SJCRH30 (cell line): ENCODE measurements around the gene ANAPC4. TPM values are rescaled to one million over a fixed set of nuclear protein-coding genes. Genes with fewer than 3 reads are reported as not detected.
A peak's percentile ranks its signal among the peaks of the same experiment; 100 is the strongest.

Experiments
- DNase-seq, 2 experiments: peaks; one replicate each; pipeline ENCODE4 v3.0.0-alpha.2; 2015 to 2020
- H3K27ac ChIP-seq: fragments of 250-450 bp; sonication (Bioruptor Pico); 2 replicates; pipeline ENCODE4 v1.5.1; 2020; ENCODE audit warnings: mild to moderate bottlenecking, moderate library complexity
- H3K27me3 ChIP-seq: fragments of 250-450 bp; sonication (Bioruptor Pico); 2 replicates; pipeline ENCODE4 v1.5.1; 2020; ENCODE audit warnings: mild to moderate bottlenecking, moderate library complexity
- H3K36me3 ChIP-seq: fragments of 250-450 bp; sonication (Bioruptor Pico); 2 replicates; pipeline ENCODE4 v1.5.1; 2020; ENCODE audit warnings: mild to moderate bottlenecking, moderate library complexity
- H3K4me1 ChIP-seq: fragments of 250-450 bp; sonication (Bioruptor Pico); 2 replicates; pipeline ENCODE4 v1.5.1; 2020; ENCODE audit warnings: mild to moderate bottlenecking, moderate library complexity
- H3K4me3 ChIP-seq: fragments of 250-450 bp; sonication (Bioruptor Pico); 2 replicates; pipeline ENCODE4 v1.5.1; 2020; ENCODE audit warnings: mild to moderate bottlenecking, moderate library complexity
- H3K9me3 ChIP-seq: fragments of 250-450 bp; sonication (Bioruptor Pico); replicated peaks from 2 replicates; pipeline ENCODE4 v1.5.1; 2020; ENCODE audit warnings: mild to moderate bottlenecking, moderate library complexity
- total RNA-seq: library from RNA; depleted of rRNA; stranded (reverse); fragments of >200 nt; shearing (Covaris generic); gene quantifications from 2 replicates; pipeline ENCODE4 v1.2.3, GENCODE V29; 2014

The ANAPC4 gene
- total RNA-seq, 1 experiment from 2014 or later, result 49.8 TPM

- no peaks in the 10 kb centered on the region for H3K27me3 ChIP-seq
- H3K27ac ChIP-seq, result no peak overlapping the region
- H3K36me3 ChIP-seq, result no peaks in the 10 kb centered on the region
- no peak overlapping the region for H3K4me3 ChIP-seq
- peaks cover 6% of the 10 kb centered on the region for H3K9me3 ChIP-seq
- DNase-seq, result peak; percentile 65 to 85
- H3K4me1 ChIP-seq, result peaks cover 7% of the 10 kb centered on the region; the same call in 1 of the 2 replicates
These were observed 60.9 kb downstream of the ANAPC4 start for GRCh38 chr4:25437926-25438325.

DNA sequence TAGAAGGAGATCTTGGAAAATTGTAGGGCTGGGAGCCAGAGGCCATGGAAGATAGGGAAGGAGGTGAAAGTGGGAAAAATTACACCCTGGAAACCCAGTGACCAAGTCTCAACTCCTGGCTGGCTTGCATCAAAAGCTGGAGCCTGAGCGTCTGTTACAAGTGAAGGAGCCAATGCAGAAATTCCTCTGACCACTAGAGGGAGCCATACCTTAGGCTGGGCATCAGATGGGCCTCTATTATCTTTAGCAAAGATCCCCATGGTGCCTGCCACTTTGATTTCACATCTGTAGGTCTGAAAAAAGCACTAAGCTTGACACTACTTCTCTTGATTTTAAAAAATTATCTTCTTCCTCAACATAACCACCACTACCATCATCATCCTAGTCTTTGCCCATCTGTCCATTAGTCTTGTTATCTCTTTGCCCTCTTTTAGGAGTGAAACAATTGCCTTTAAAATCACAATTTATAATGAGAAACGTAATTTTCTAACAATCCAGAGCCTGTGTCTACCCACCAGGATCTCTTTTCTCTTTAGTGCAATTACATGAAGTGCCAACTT, 62.9 kb downstream of the ANAPC4 start:
- H3K27ac ChIP-seq, result no peak overlapping the region
- peak; percentile 75 to 91 for DNase-seq
- H3K9me3 ChIP-seq, result peaks cover 6% of the 10 kb centered on the region
- H3K36me3 ChIP-seq, result no peaks in the 10 kb centered on the region
- H3K27me3 ChIP-seq, result no peaks in the 10 kb centered on the region
- H3K4me3 ChIP-seq, result no peak overlapping the region
- peaks cover 7% of the 10 kb centered on the region; the same call in 1 of the 2 replicates for H3K4me1 ChIP-seq

DNA sequence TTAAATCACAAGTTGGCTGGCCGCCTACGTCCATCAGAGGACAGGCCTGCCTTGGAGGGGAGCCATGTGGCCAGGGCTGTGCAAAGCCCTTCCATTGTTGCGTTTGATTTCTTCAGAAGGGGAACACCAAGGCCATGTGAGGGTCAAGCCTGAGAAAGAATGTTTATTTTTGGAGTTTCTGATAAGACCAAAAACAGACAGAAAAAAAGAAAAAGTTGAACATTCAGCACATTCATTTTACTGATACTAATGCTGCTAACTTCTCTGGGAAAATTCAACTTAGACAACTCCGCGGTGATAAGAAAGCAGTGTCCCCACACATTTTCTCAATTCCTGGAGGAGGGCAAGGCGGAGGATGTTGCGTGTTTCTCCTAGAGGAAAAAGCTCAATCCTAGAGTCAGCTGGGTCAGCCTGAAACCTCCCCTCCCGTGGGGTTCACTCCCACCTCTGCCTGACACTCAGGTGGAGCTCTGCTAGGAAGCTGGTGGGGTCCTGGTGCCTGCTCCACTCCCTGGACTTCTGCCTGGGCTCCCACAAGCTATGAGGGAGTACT, 63.5 kb downstream of the ANAPC4 start:
- DNase-seq, result no peak
- Histone ChIP-seq H3K4me1 (peaks cover 7% of the 10 kb centered on the region; the same call in 1 of the 2 replicates), H3K27ac (no peak overlapping the region), H3K9me3 (peaks cover 6% of the 10 kb centered on the region), H3K36me3 (no peaks in the 10 kb centered on the region), H3K27me3 (no peaks in the 10 kb centered on the region), H3K4me3 (no peak overlapping the region)

DNA sequence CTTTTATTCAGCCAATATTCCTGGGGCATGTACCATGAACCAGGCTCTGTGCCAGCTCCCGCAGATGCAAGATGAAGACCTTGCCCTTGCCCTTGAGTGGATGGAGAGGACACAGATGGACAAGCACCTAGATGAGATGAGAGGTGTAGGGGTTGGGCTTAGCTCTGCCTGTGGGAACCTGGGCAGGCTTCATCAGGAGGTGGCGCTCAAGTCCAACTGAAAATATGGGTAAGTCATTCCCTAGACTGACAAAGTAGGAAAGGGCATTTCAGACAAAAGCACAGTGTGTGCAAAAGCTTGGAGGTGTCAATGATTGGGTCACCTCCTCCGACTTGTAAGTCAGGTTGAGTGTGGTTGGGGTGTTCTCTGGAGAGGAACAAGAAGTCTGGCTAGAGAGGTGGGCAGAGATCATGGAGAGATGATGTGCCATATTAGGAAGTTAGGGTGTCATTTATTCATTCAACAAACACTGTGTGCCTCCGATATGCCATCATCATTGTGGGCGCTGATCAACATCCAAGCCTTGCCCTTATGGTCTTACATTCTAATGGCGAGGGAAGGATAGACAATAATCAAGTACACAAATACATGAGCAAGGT, 64.6 kb downstream of the ANAPC4 start:
- Histone ChIP-seq H3K9me3 (peaks cover 6% of the 10 kb centered on the region), H3K27me3 (no peaks in the 10 kb centered on the region), H3K4me3 (no peak overlapping the region), H3K36me3 (no peaks in the 10 kb centered on the region), H3K4me1 (peaks cover 9% of the 10 kb centered on the region), H3K27ac (no peak overlapping the region)
- DNase-seq, result peak; percentile 74 to 85

DNA sequence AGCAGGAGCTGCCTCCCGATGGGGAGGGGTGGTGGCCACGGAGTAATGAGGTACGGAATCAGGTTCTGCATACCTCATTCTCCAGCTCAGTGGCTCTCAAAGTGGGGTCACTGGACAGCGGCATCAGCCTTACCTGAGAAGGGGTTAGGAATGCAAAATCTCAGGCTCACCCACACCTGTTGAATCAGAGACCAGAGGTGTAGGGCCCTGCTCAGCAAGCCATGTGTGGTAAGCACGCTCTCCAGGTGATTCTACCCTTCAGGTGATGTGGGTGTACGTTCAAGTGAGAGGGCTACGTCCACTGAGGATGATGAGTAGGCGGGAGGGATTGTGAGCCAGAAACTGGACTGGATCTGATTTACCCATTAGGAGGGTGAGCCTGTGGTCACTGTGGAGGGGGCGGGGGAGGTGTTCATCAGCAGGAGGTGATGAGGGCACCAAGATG, 65.8 kb downstream of the ANAPC4 start:
- no peak for DNase-seq
- peaks cover 6% of the 10 kb centered on the region for H3K9me3 ChIP-seq
- no peaks in the 10 kb centered on the region for H3K36me3 ChIP-seq
- peaks cover 12% of the 10 kb centered on the region for H3K4me1 ChIP-seq
- H3K27ac ChIP-seq, result no peak overlapping the region
- H3K4me3 ChIP-seq, result no peak overlapping the region
- no peaks in the 10 kb centered on the region for H3K27me3 ChIP-seq

DNA sequence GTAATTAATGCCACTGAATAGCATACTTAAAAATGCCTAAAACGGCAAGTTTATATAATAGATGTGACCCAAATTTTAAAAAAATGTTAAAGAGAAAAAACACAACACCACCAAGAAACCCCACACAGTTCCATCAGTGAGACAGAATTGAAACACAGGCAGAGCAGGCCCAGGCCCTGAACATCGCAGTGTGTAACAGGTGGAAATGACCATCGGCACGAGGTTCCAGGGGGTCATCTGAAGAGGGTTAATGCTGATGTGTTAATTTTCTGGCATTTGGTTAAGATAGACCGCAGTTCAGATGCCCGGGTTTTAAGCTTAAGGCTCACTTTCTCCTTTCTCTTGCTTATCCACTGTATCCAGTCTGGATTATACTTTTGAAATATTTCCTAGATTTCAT, 66.8 kb downstream of the ANAPC4 start:
- no peaks in the 10 kb centered on the region for H3K27me3 ChIP-seq
- no peak overlapping the region for H3K27ac ChIP-seq
- H3K4me1 ChIP-seq, result peaks cover 15% of the 10 kb centered on the region
- DNase-seq, result no peak
- H3K4me3 ChIP-seq, result no peak overlapping the region
- H3K36me3 ChIP-seq, result no peaks in the 10 kb centered on the region
- H3K9me3 ChIP-seq, result peaks cover 6% of the 10 kb centered on the region

DNA sequence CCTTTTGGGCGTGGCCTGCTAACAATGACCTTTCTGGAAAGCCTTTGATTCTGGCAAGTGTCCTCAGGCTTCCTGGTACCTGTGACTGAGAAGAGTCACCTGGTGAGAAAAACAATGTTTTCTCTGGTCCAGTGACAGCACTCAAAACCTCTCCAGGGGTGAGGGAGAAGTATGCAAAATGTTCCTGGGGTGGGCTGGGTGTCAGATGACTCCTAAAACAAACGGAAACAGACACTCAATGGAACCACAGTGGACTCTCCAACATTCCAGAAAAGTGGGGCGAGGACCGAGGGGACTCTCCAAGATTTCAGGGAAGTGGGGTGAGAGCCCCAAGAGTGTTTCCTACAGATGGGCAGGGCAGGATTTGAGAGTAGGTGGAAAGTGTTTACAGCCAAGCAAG, 69.5 kb downstream of the ANAPC4 start:
- H3K27ac ChIP-seq, result no peak overlapping the region
- no peak for DNase-seq
- H3K36me3 ChIP-seq, result no peaks in the 10 kb centered on the region
- H3K27me3 ChIP-seq, result no peaks in the 10 kb centered on the region
- peaks cover 25% of the 10 kb centered on the region for H3K4me1 ChIP-seq
- H3K4me3 ChIP-seq, result no peak overlapping the region
- H3K9me3 ChIP-seq, result no peaks in the 10 kb centered on the region

DNA sequence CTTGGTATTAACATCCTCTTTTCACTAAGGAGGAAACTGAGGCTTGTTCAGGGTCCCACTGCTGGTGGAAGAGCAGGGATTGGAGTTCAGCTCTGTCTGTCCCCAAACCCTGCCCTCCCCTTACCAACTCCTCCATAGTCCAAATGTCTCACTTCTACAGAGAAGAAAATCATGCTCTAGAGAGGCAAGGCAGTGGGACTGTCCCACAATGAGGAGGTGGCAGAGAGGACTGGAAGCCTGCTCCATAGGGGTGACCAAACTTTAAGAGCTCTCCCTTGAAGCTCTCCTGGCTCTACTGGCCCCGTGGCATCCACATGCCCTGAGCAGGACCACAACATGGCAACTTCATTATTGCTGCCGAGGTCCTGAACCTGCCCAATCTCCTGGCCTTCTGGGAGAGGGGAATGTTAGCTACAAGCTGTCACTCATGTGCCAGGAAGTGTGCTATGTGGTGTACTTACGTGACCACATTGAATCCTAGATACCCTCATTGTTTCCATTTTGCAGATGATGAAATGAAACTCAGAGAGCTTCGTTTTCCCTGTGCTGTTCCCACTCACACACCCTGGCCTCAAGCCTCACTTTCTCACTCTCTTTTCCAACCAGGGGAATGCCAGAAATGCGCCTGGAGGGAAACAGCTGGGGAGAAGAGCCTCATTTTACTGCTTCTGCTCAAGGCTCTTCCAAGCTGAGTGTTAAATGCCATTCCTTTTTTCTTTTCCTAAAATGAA, 71.5 kb downstream of the ANAPC4 start:
- Histone ChIP-seq H3K27me3 (no peaks in the 10 kb centered on the region), H3K27ac (peak overlapping the region; percentile 52), H3K4me1 (peaks cover 25% of the 10 kb centered on the region), H3K9me3 (no peaks in the 10 kb centered on the region), H3K36me3 (no peaks in the 10 kb centered on the region), H3K4me3 (no peak overlapping the region)
- DNase-seq, result peak; percentile 80 to 87

- H3K27me3 ChIP-seq, result no peaks in the 10 kb centered on the region
- peaks cover 25% of the 10 kb centered on the region for H3K4me1 ChIP-seq
- peak overlapping the region; percentile 52 for H3K27ac ChIP-seq
- H3K36me3 ChIP-seq, result no peaks in the 10 kb centered on the region
- peak; percentile 66 to 69 for DNase-seq
- H3K9me3 ChIP-seq, result no peaks in the 10 kb centered on the region
- no peak overlapping the region for H3K4me3 ChIP-seq
These were observed 72.2 kb downstream of the ANAPC4 start for GRCh38 chr4:25449270-25449669.

DNA sequence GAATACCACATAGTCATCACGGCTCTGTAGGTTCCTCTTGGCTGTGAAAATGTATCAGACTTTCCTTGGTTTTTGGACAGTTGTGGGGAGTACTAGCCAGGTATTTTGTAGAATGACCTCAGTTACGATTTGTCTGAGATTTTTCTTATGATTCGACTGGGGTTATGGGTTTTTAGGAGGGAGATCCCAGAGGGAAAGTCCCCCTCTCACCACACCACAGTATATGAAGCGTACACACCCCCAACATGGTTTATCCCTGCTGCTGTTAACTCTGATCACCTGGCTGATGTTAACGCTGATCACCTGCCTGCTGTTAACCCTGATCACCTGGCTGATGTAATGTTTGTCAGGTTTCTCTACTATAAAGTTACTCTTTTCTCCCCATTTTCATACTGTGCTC, 72.6 kb downstream of the ANAPC4 start:
- Histone ChIP-seq H3K36me3 (no peaks in the 10 kb centered on the region), H3K4me1 (peaks cover 25% of the 10 kb centered on the region), H3K9me3 (no peaks in the 10 kb centered on the region), H3K27me3 (no peaks in the 10 kb centered on the region), H3K27ac (peak overlapping the region; percentile 52), H3K4me3 (no peak overlapping the region)
- DNase-seq, result no peak

DNA sequence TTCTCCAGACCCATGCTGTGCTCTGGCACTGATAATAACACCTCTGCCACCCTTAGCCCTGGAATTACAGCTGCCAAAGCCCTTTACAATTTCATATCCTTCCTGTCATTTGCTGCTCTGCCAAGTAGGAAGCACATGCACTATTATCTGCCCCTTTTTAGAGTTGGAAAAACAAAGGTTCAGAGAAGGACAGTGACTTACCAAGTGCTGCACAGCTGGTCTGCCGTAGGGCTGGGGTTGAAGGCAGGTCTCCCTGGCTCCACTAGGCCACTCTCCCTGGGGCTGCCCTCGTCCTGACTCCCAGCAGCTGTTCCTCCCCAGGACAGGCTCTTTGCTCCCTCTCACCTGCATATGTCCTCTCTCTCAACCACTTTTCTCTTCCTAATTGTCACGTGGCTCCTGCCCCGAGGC, 73.4 kb downstream of the ANAPC4 start:
- H3K4me1 ChIP-seq, result peaks cover 25% of the 10 kb centered on the region
- no peaks in the 10 kb centered on the region for H3K27me3 ChIP-seq
- H3K36me3 ChIP-seq, result no peaks in the 10 kb centered on the region
- H3K4me3 ChIP-seq, result no peak overlapping the region
- DNase-seq, result peak in 1 of 2 experiments; percentile 30
- H3K27ac ChIP-seq, result no peak overlapping the region
- H3K9me3 ChIP-seq, result no peaks in the 10 kb centered on the region

DNA sequence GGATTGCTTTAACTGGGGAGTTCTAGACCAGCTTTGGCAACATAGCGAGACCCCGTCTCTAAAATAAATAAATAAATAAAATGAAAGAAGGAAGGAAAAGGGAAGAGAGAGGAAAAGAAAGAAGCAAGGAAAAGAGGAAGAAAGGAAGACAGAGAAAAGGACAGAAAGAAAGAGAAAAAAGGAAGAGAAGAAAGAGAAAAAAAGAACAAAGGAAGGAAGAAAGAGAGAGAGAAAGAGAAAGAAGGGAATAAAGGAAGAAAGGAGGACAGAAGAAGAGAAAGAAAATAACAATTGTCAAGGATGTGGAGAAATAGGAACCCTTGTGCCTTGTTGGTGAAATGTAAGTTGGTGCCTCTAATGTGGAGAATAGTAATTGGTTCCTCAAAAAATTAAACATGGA, 74.6 kb downstream of the ANAPC4 start:
- no peak for DNase-seq
- H3K9me3 ChIP-seq, result no peaks in the 10 kb centered on the region
- peaks cover 23% of the 10 kb centered on the region for H3K4me1 ChIP-seq
- no peak overlapping the region for H3K27ac ChIP-seq
- no peak overlapping the region for H3K4me3 ChIP-seq
- no peaks in the 10 kb centered on the region for H3K36me3 ChIP-seq
- no peaks in the 10 kb centered on the region for H3K27me3 ChIP-seq

DNA sequence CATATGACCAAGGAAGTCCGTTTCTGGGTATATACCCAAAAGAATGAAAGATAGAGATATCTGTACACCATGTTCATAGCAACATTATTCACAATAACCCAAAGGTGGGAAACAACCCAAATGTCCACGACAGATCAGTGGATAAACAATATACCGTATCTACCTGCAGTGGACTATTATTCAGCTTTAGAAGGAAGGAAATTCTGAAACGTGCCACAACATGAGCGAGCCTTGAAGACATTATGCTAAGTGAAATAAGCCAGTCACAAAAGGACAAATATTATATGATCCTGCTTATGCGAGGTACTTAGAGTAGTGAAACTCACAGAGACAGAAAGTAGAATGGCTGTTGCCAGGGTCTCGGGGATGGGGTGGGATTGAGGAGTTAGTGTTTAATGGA, 75.0 kb downstream of the ANAPC4 start:
- Histone ChIP-seq H3K4me1 (peaks cover 21% of the 10 kb centered on the region), H3K36me3 (no peaks in the 10 kb centered on the region), H3K9me3 (no peaks in the 10 kb centered on the region), H3K4me3 (no peak overlapping the region), H3K27ac (no peak overlapping the region), H3K27me3 (no peaks in the 10 kb centered on the region)
- no peak for DNase-seq

DNA sequence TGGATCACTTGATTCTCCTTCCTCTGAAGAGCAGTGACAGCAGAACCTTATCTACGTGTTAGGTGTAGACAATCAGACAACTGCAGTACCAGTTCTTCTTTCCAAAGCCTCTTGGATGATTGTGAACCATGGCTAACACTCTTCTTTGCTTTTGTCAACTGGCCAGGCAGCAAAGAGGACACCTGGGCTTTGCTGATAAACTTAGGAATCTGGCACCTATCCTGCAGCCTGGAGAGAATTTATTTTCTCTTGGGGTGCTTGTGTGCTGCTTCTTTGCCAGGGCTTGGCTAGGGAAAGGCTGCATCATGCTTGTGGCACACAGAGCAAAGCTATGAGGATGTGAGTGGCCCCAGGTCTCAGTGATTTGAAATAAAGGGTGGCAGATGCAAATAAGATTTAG, 77.4 kb downstream of the ANAPC4 start:
- no peak overlapping the region for H3K27ac ChIP-seq
- peaks cover 5% of the 10 kb centered on the region for H3K4me1 ChIP-seq
- H3K9me3 ChIP-seq, result peaks cover 3% of the 10 kb centered on the region; the same call in 1 of the 2 replicates
- no peak overlapping the region for H3K4me3 ChIP-seq
- H3K27me3 ChIP-seq, result no peaks in the 10 kb centered on the region
- DNase-seq, result no peak
- no peaks in the 10 kb centered on the region for H3K36me3 ChIP-seq

- no peak overlapping the region for H3K27ac ChIP-seq
- H3K4me1 ChIP-seq, result no peaks in the 10 kb centered on the region; the same call in 1 of the 2 replicates
- no peaks in the 10 kb centered on the region for H3K27me3 ChIP-seq
- no peak overlapping the region for H3K4me3 ChIP-seq
- H3K9me3 ChIP-seq, result peaks cover 3% of the 10 kb centered on the region; the same call in 1 of the 2 replicates
- no peak for DNase-seq
- H3K36me3 ChIP-seq, result no peaks in the 10 kb centered on the region
These were observed 80.1 kb downstream of the ANAPC4 start for GRCh38 chr4:25457053-25457715.
